CD14-positive monocyte (primary cell): ENCODE measurements around the gene PLA2G4B. TPM values are rescaled to one million over a fixed set of nuclear protein-coding genes. Genes with fewer than 3 reads are reported as not detected.

ENCODE experiments used
- DNase-seq, 3 donors: peaks; one replicate each; pipeline ENCODE4 v3.0.0-alpha.2; 2011 to 2022
- H2AFZ ChIP-seq: 2 replicates; pipeline ENCODE4 v1.6.0; 2012; ENCODE audit warnings: mild to moderate bottlenecking, low read depth, low read length, inconsistent platforms; ENCODE audit not compliant: insufficient read depth, poor library complexity, severe bottlenecking
- H3K27ac ChIP-seq, 2 donors: 1 replicate in 1 of 2; 2 replicates in 1 of 2; pipeline ENCODE4 v1.5.1; 2012 to 2013; ENCODE audit warnings: low read length in 2 of 2, control low read depth in 1 of 2, inconsistent platforms in 1 of 2, low read depth in 1 of 2, mild to moderate bottlenecking in 1 of 2
- H3K27me3 ChIP-seq, 2 donors: one replicate each; pipeline versions ENCODE4 v1.6.0 to v1.6.1; 2011 to 2013; ENCODE audit warnings: low read length in 2 of 2; ENCODE audit not compliant: control insufficient read depth in 2 of 2, insufficient read depth in 2 of 2
- H3K36me3 ChIP-seq, 2 donors: replicated peaks in 1 of 2; 1 replicate in 1 of 2; 2 replicates in 1 of 2; pipeline versions ENCODE4 v1.5.1 to v1.6.1; 2012 to 2013; ENCODE audit warnings: low read length in 2 of 2, control low read depth in 1 of 2, inconsistent platforms in 1 of 2, mild to moderate bottlenecking in 1 of 2; ENCODE audit not compliant: insufficient read depth in 2 of 2, control insufficient read depth in 1 of 2
- H3K4me1 ChIP-seq, 2 donors: 1 replicate in 1 of 2; 2 replicates in 1 of 2; pipeline versions ENCODE4 v1.5.1 to v1.6.1; 2012 to 2013; ENCODE audit warnings: low read length in 2 of 2, control low read depth in 1 of 2, inconsistent platforms in 1 of 2, mild to moderate bottlenecking in 1 of 2, moderate library complexity in 1 of 2; ENCODE audit not compliant: insufficient read depth in 2 of 2, control insufficient read depth in 1 of 2
- H3K4me2 ChIP-seq: replicated peaks from 2 replicates; pipeline ENCODE3; 2012; ENCODE audit warnings: low read length, moderate library complexity, mild to moderate bottlenecking; ENCODE audit not compliant: poor library complexity, severe bottlenecking; ENCODE audit errors: extremely low read depth
- H3K4me3 ChIP-seq, 3 experiments: fragments of 200-600 bp in 1 of 3; sonication (generic) in 1 of 3; replicated peaks in 1 of 3; 1 replicate in 2 of 3; 2 replicates in 1 of 3; pipeline ENCODE4 v1.5.1; 2011 to 2013; ENCODE audit warnings: low read length in 3 of 3, mild to moderate bottlenecking in 3 of 3, control low read depth in 2 of 3, low read depth in 2 of 3, inconsistent platforms in 1 of 3, moderate library complexity in 1 of 3
- H3K79me2 ChIP-seq: 2 replicates; pipeline ENCODE4 v1.6.0; 2012; ENCODE audit warnings: mild to moderate bottlenecking, control low read depth, inconsistent platforms, low read length, moderate library complexity; ENCODE audit not compliant: insufficient read depth
- H3K9ac ChIP-seq: 2 replicates; pipeline ENCODE4 v1.6.0; 2017; ENCODE audit warnings: low read length, mild to moderate bottlenecking; ENCODE audit not compliant: insufficient read depth, poor library complexity, severe bottlenecking
- H3K9me3 ChIP-seq, 2 donors: replicated peaks in 1 of 2; 1 replicate in 1 of 2; 2 replicates in 1 of 2; pipeline versions ENCODE4 v1.5.1 to v1.6.1; 2012 to 2013; ENCODE audit warnings: low read length in 2 of 2, control low read depth in 1 of 2; ENCODE audit not compliant: control insufficient read depth in 1 of 2, insufficient read depth in 1 of 2
- H4K20me1 ChIP-seq: 2 replicates; pipeline ENCODE4 v1.6.0; 2012; ENCODE audit warnings: mild to moderate bottlenecking, low read length, control low read depth, moderate library complexity; ENCODE audit not compliant: insufficient read depth
- H3K27ac Mint-ChIP-seq, 7 donors: one replicate each; pipeline ENCODE4 v1.8.0; 2020; ENCODE audit warnings: mild to moderate bottlenecking in 7 of 7, mixed read lengths in 7 of 7, moderate library complexity in 6 of 7, inconsistent platforms in 2 of 7
- H3K27me3 Mint-ChIP-seq, 3 donors: one replicate each; pipeline ENCODE4 v1.8.0; 2021 to 2022; ENCODE audit warnings: low read depth in 3 of 3, mild to moderate bottlenecking in 3 of 3, mixed read lengths in 3 of 3, moderate library complexity in 3 of 3, inconsistent platforms in 1 of 3
- H3K36me3 Mint-ChIP-seq, 2 donors: one replicate each; pipeline ENCODE4 v1.8.0; 2020; ENCODE audit warnings: mixed read lengths in 2 of 2, inconsistent platforms in 1 of 2, mild to moderate bottlenecking in 1 of 2
- H3K4me1 Mint-ChIP-seq: one replicate; pipeline ENCODE4 v1.8.0; 2020; ENCODE audit warnings: mild to moderate bottlenecking, mixed read lengths
- H3K4me3 Mint-ChIP-seq, 2 donors: one replicate each; pipeline ENCODE4 v1.8.0; 2020; ENCODE audit warnings: mild to moderate bottlenecking in 2 of 2, mixed read lengths in 2 of 2, moderate library complexity in 1 of 2
- H3K9me3 Mint-ChIP-seq, 7 donors: one replicate each; pipeline ENCODE4 v1.8.0; 2020 to 2022; ENCODE audit warnings: mixed read lengths in 7 of 7, mild to moderate bottlenecking in 6 of 7, moderate library complexity in 6 of 7, inconsistent platforms in 2 of 7
- CTCF ChIP-seq: fragments of 200-600 bp; IDR thresholded peaks from one replicate; pipeline ENCODE4 v1.8.0; 2022; ENCODE audit warnings: antibody characterized with exemption, mild to moderate bottlenecking
- WGBS: methylation state at CpG from one replicate; pipeline ENCODE4 v1.1.5; 2013; ENCODE audit warnings: missing lambda C conversion rate; ENCODE audit not compliant: insufficient coverage; 5-methylcytosine and 5-hydroxymethylcytosine counted together
- intact Hi-C, 2 donors: fragments of 100-400 bp; cut with micrococcal nuclease; formaldehyde crosslinking; loops; one replicate each; pipeline versions ENCODE4 v1.15.0 to v1.15.1; 2023
- polyA plus RNA-seq, 3 donors: library from polyadenylated mRNA; depleted of rRNA in 1 of 3; unstranded in 2 of 3; stranded (reverse) in 1 of 3; fragments of 300-500 nt in 2 of 3; fragments of >200 nt in 1 of 3; fragmentation: Illumina TruSeq in 2 of 3; gene quantifications; 1 replicate in 2 of 3; 2 replicates in 1 of 3; pipeline ENCODE4 v1.2.3, GENCODE V29; 2012 to 2021

PLA2G4B gene
- polyA plus RNA-seq, 3 donors = 0.31 to 32.1 (median 1.6) TPM

GRCh38 chr15:41886741-41887140 lies 48.1 kb downstream of the PLA2G4B start:
- no peak overlapping the region for H3K27ac ChIP-seq
- Mint-ChIP-seq H3K4me3 (no peak overlapping the region), H3K36me3 (peaks cover 0 to 3% of the 10 kb centered on the region in 2 donors), H3K27ac (peak overlapping the region in 1 of 7 donors; percentile 4), H3K9me3 (peaks cover 0 to 3% (median 0%) of the 10 kb centered on the region in 7 donors), H3K27me3 (peaks cover 12 to 15% (median 13%) of the 10 kb centered on the region in 3 donors), H3K4me1 (peaks cover 13% of the 10 kb centered on the region)
- intact Hi-C loops = no loop called here
- no peak overlapping the region for H3K9ac ChIP-seq
- H3K36me3 ChIP-seq = no peaks in the 10 kb centered on the region
- peaks cover 6 to 7% of the 10 kb centered on the region in 2 donors for H3K4me1 ChIP-seq
- H3K4me2 ChIP-seq = no peak overlapping the region
- H4K20me1 ChIP-seq = no peaks in the 10 kb centered on the region
- H3K4me3 ChIP-seq = no peak overlapping the region
- no peak for DNase-seq
- no peaks in the 10 kb centered on the region for H3K79me2 ChIP-seq
- H3K27me3 ChIP-seq = peaks cover 0 to 10% of the 10 kb centered on the region in 2 donors
- no peak overlapping the region for H2AFZ ChIP-seq
- no peaks in the 10 kb centered on the region for H3K9me3 ChIP-seq
- no peak for TF ChIP-seq CTCF
- WGBS = 100% methylated on average over 5 of the region's 7 CpGs

- H3K27me3 Mint-ChIP-seq = peaks cover 9 to 14% (median 13%) of the 10 kb centered on the region in 3 donors
- no peaks in the 10 kb centered on the region for H3K9me3 ChIP-seq
Measured at GRCh38 chr15:41887161-41887560, 48.5 kb downstream of the PLA2G4B start.

More at GRCh38 chr15:41887161-41887560, 48.5 kb downstream of the PLA2G4B start:
- Histone ChIP-seq H3K4me3 (no peak overlapping the region), H3K36me3 (no peaks in the 10 kb centered on the region), H3K9ac (no peak overlapping the region), H3K27me3 (peaks cover 0 to 9% of the 10 kb centered on the region in 2 donors), H4K20me1 (no peaks in the 10 kb centered on the region), H2AFZ (no peak overlapping the region), H3K4me1 (peaks cover 6 to 7% of the 10 kb centered on the region in 2 donors), H3K27ac (no peak overlapping the region), H3K4me2 (no peak overlapping the region), H3K79me2 (no peaks in the 10 kb centered on the region)
- 100% methylated on average over 9 of the region's 10 CpGs for WGBS
- TF ChIP-seq CTCF = no peak
- Mint-ChIP-seq H3K4me1 (peaks cover 13% of the 10 kb centered on the region), H3K4me3 (no peak overlapping the region), H3K9me3 (peaks cover 0 to 5% (median 0%) of the 10 kb centered on the region in 7 donors), H3K27ac (no peak overlapping the region), H3K36me3 (peaks cover 0 to 3% of the 10 kb centered on the region in 2 donors)
- intact Hi-C loops = no loop called here
- DNase-seq = no peak
